HG03159 (cell line): ENCODE measurements around the gene TIAM1.

ENCODE experiments used
- ATAC-seq: cut with Tn5 transposase; IDR thresholded peaks from one replicate; pipeline ENCODE4 v1.9.1; 2021; ENCODE audit warnings: mild to moderate bottlenecking, moderate library complexity; ENCODE audit not compliant: unreplicated experiment

Gene TIAM1

DNA sequence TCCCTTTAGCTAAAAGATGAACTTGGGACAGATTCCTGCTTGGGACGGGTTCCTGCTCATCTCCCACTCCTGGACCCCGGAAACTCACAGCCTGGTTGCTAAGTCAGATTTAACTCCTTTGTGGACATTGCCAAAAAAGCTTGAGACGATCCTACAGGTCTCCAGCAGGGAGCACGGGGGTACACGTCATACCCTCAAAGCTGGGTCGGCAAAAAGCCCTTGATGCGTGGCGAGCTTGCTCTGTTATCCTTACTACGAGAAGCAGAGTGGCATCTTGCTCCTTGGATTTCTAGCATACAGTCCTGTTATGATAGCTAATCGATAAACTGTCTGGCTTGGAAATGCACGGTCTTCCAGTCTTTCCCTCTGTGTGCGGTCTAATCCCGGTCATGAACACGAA lies 244.9 kb downstream of the TIAM1 start:
- no peak for ATAC-seq

DNA sequence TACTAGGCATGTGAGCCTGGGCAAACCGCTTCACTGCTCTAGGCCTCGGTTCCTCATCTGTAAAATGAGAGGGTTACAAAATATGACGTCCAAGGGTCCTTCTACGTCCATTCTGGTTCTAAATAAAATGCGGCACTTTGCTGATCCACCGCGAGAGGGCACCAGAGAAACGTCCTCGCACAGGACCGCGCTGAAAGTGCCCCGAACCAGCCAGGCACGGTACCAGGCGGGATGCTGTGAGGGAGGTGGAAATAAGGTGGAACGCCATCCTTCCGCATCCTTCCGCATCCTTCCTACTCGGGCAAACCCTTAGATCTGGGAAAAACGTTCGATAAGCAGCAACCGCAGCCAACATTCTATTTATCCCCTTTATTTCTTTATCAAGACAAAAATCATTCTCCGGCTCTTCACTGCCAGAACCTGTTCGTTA lies 245.5 kb downstream of the TIAM1 start:
- ATAC-seq, result peak; percentile 78

DNA sequence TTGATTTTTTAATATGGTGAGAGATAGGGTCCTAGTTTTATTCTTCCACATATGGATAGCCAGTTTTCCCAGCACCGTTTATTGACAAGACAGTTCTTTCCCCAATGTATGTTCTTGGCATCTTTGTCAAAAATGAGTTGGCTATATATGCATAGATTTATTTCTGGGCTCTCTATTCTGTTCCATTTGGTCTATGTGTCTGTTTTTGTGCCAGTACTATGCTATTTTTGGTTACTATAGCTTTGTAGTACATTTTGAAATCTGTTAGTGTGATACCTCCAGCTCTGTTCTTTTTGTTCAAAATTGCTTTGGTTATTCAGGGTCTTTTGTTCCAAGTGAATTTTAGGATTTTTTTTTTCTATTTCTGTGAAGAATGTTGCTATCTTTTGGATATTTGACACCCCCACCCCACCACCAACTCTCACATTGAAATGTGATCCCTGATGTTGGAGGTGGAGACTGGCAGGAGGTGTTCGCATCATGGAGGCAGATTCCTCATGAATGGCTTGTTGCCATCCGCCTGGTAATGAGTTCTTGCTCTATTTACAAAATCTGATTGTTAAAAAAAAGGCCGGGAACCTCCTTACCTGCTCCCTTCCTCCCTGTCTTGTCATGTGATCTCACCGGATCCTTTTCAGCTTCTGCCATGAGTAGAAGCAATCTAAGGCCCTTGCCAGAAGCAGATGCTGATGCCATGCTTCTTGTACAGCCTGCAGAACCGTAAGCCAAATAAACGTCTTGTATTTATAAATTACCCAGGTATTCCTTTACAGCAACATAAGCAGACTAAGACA lies 251.0 kb downstream of the TIAM1 start:
- no peak for ATAC-seq

DNA sequence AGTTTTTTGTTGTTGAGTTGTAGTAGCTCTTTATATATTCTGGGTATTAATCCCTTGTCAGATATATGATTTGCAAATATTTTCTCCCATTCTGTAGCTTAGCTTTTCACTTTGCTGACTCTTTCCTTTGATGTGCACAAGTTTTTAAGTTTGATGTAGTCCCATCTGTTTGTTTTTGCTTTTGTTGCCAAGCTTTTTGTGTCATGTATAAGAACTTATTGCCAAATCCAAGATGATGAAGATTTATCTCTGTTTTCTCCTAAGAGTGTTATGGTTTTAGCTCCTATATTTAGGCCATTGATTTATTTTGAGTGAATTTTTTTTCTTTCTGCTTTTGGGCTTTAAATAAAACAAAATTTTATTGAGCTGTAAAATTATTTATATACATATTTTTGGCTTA lies 253.7 kb downstream of the TIAM1 start:
- no peak for ATAC-seq

DNA sequence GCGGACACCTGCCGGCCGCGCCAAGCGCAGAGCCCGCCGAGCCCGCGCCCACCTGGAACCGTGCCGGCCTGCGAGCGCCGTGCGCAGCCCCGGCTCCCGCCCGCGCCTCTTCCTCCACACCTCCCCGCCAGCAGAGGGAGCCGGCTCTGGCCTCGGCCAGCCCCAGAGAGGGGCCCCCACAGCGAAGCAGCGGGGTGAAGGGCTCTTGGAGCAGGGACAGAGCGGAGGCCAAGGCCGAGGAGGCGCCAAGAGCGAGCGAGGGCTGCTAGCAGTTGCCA lies 255.6 kb downstream of the TIAM1 start:
- no peak for ATAC-seq

DNA sequence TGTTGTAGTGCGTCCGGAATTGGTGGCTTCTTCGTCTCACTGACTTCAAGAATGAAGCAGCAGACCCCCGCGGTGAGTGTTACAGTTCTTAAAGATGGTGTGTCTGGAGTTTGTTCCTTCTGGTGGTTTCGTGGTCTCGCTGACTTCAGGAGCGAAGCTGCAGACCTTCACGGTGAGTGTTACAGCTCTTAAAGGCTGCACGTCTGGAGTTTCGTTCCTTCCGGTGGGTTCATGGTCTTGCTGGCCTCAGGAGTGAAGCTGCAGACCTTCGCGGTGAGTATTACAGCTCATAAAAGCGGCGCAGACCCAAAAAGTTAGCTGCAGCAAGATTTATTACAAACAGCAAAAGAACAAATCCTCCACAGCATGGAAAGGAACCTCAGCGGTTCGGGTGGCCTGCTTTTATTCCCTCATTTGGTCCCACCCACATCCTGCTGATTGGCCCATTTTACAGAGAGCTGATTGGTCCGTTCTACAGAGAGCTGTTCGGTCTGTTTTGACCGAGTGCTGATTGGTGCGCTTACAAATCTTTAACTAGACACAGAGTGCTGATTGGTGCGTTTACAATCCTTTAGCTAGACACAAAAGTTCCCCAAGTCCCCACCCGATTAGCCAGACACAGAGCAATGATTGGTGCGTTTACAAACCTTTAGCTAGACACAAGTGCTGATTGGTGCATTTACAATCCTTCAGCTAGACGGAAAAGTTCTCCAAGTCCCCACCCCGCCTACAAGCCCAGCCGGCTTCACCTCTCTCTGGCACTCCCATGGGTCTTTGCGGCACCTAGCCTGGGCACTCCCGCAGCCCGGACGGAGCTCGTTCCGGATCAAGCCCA lies 256.2 kb downstream of the TIAM1 start:
- ATAC-seq, result no peak

DNA sequence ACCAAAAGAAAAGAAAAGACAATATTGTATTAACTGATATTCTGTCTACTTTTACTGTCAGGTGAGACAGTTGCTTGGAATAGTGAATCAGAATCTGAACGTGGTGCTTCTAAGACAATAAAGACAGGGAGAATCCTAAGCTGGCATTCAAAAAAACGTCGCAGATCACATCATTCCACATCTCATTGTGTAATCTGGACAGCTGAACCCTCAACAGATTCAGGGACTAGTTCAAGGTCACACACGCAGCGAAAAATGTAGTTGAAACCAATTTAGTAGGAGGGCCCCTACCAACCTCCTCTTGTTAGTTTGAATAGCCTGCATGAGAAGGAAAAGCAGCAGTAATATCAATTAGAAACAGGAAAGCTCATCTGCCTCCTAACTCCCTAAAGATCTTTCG lies 259.4 kb downstream of the TIAM1 start:
- ATAC-seq, result no peak

DNA sequence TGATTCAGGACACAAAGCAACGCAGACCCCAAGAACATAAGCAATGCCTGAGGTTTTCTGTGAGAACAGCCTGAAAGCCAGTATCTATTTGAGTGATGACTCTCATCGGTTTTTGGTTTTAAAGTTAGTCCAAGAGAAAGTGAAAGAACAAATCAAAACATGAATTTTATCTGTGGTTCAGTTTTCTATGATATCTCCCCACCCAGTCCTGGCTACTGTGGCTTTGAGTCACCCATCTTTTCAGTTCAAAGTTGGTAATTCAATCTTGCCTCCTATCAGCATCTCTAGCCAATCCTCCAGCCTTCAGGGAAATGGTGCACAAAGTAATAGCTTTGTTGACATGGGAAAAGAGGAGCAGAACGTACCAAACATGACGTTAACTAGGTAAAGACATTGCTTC lies 265.3 kb downstream of the TIAM1 start:
- peak; percentile 86 for ATAC-seq

DNA sequence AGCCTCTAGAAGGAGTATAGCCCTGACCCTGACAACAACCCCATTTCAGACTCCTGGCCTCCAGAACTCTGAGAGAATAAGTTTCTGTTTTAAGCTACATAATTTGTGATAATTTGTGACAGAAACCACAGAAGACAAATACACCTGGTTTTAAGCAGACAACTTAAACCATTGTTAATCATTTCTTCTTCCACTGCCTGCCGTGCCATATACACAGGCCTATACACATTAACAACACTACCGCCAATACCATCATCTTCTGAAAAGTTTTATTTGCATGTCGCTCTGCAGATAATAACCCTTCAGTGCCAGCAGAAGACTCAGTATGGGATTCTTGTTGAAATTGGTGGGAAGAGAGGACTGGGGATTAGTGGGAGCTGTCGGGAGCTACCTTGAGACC lies 265.8 kb downstream of the TIAM1 start:
- ATAC-seq, result peak; percentile 48

DNA sequence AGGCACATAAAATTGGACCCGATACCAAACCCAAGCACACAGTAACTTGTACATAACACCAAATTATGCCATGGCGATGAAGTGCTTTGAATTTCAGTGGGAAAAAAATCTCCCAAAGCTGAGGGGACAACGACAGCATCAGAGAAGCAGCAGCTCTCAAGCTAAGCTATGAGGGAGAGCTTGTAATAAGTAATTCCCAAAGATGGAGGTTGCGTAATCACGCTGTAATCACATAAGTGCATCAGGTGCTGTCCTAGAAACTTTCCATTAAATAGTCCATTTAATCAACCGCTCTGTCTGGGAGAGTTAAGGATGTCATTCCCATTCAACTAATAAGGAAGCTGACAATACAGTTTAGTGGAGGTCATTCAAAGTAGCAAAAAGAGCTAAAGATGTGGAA lies 268.2 kb downstream of the TIAM1 start:
- ATAC-seq, result no peak

DNA sequence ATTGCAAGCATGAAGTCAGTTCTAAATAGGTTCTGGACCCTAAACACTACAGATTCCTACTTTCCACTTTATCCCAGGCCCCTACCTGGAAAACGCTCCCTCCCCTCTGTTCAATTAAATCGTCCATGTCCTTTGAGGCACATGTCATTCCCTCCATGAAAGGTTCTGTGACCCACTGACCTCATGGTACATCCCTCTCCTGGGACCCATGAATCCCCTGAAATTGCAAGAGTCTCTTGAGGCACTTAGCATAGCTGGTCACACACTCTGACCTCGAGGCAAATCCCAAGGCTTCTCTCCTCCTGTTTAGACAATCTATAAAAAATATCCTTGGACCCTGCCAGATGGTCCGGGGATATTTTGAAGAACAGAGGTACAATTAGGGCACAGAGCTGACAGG lies 271.5 kb downstream of the TIAM1 start:
- ATAC-seq, result no peak
